Measurements from ENCODE around the gene ZBED1.

ZBED1 gene

DNA sequence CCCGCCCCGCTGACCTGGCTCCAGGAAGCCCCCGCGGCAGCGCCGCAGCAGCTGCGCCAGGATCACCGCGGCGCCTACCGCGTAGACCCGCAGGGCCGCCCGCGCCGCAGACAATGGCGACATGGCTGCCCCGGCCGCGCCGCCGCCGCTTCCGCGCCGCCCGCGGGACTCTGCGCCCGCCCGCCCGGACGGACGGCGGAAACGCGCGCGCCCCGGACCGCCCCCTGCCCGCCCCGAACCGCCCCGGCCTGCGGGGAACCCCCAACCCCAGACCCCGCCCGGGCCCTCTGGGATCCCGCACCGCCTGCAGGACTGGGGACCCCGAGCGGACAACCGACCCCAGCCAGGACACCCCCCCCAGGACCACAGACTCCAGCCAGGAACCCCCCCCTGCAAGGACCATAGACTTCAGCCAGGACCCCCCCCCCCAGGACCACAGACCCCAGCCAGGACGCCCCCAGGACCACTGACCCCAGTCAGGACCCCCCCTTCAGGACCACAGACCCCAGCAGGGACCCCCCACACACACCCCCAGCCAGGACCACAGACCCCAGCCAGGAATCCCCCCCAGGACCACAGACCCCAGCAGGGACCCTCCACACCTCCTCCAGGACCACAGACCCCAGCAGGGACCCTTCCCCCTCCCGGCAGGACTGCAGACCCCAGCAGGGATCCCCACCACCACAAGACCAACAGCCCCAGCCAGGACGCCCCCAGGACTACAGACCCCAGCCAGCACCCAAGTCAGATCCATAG lies at the start of gene ZBED1, which contains the start of gene DHRSX:
Gene ZBED1 (minus strand): TSS at position 174 of the 756 bp plus-strand sequence. CDS start 10,257 bp downstream, outside the sequence.
Gene DHRSX (minus strand): TSS at position 174 of the 756 bp plus-strand sequence. CDS start 51 bp downstream, at position 123.
- peak within 1 kb of the TSS; percentile 76 for H3K27ac ChIP-seq
- no peak for TF ChIP-seq ZFX (IDR thresholded peaks at IDR 0.05)
- TF ChIP-seq, protein P1, sequence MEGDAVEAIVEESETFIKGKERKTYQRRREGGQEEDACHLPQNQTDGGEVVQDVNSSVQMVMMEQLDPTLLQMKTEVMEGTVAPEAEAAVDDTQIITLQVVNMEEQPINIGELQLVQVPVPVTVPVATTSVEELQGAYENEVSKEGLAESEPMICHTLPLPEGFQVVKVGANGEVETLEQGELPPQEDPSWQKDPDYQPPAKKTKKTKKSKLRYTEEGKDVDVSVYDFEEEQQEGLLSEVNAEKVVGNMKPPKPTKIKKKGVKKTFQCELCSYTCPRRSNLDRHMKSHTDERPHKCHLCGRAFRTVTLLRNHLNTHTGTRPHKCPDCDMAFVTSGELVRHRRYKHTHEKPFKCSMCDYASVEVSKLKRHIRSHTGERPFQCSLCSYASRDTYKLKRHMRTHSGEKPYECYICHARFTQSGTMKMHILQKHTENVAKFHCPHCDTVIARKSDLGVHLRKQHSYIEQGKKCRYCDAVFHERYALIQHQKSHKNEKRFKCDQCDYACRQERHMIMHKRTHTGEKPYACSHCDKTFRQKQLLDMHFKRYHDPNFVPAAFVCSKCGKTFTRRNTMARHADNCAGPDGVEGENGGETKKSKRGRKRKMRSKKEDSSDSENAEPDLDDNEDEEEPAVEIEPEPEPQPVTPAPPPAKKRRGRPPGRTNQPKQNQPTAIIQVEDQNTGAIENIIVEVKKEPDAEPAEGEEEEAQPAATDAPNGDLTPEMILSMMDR (conservative IDR thresholded peaks at IDR 0.05), result no peak

DNA sequence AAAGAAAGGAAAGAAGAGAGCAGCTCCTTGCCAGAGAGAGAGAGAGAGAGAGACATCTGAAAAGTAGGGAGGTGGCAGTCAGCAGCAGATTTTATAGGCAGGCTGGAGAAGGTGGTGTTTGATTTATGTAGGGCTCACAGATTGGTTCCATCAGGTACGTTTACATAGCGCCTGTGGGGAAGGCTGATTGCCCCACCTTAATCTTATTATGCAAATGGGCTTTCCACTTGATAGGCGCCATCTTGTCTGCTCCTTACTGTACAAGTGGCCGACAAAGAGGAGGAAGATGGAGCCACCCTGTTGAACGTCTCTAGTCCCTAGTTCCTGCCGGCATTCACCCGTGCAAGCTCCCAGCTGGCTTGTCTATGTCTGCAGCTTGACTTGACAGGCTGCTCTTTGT lies 49.1 kb upstream of the ZBED1 start:
- TF ChIP-seq, protein P1 (conservative IDR thresholded peaks at IDR 0.05), result no peak
- no peak for TF ChIP-seq ZFX (IDR thresholded peaks at IDR 0.05)

DNA sequence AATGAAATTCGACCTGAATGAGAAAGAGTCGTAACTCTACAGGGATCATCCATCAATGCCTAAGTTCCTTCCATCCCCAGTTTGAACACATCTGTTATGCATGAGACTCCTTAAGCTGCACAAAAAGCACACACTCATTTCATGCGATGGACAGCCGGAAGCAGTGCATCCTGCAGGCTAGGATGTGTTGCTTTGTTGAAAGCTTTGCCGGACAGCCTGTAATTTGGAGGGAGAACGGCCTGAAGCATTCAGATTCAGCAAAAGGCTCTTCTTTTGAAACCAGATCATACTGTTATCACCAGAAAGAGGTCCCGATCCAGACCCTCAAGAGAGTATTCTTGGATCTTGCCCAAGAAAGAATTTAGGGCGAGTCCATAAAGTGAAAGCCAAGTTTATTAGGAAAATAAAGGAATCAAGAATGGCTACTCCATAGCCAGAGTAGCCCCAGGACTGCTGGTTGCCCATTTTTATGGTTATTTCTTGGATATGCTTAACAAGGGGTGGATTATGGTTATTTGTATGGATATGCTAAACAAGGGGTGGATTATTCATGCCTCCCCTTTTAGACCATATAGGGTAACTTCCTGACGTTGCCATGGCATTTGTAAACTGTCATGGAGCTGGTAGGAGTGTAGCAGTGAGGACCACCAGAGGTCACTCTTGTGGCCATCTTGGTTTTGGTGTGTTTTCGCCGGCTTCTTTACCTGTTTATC lies 48.1 kb upstream of the ZBED1 start:
- TF ChIP-seq ZFX (IDR thresholded peaks at IDR 0.05), result no peak
- TF ChIP-seq, protein P1 (conservative IDR thresholded peaks at IDR 0.05), result no peak
- no peak overlapping the region for H3K27ac ChIP-seq

More for the DNA sequence above, 49.1 kb upstream of the ZBED1 start:
- no peak overlapping the region for H3K27ac ChIP-seq

DNA sequence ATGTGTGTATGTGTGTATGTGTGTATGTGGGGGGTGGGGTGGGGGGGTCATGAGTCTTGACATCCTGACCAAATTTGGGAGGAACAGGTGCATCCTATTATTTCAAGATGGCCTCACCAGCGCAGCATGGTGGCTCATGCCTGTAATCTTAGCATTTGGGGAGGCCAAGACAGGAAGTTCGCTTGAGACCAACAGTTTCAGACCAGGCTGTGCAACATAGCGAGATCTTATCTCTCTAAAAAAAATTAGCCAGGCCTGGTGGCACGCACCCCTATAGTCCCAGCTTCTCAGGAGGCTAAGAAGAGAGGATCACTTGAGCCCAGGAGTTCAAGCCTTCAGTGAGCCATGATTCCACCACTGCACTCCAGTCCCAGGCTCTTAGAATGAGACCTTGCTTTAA lies 47.0 kb upstream of the ZBED1 start:
- H3K27ac ChIP-seq, result no peak overlapping the region
- TF ChIP-seq ZFX (IDR thresholded peaks at IDR 0.05), result no peak
- TF ChIP-seq, protein P1 (conservative IDR thresholded peaks at IDR 0.05), result no peak

DNA sequence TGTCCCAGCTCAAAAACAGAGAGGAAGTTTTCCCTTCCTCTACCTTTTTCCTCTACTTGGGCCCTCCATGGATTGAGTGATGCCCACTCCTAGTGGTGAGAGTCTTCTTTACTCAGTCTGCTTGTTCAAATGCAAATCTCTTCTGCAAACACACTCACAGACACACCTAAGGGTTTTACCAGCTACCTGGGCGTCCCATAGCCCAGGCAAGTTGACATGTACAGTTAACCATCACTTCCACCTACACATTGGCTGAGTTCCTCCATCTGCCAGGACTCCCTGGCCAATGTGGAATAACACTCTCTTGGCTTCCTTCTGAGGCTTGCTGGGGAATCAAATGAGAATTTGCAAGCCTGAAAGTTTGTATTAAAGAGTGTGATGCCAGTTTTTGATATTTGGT lies 45.7 kb upstream of the ZBED1 start:
- TF ChIP-seq, protein P1 (conservative IDR thresholded peaks at IDR 0.05), result no peak
- no peak for TF ChIP-seq ZFX (IDR thresholded peaks at IDR 0.05)
- no peak overlapping the region for H3K27ac ChIP-seq

DNA sequence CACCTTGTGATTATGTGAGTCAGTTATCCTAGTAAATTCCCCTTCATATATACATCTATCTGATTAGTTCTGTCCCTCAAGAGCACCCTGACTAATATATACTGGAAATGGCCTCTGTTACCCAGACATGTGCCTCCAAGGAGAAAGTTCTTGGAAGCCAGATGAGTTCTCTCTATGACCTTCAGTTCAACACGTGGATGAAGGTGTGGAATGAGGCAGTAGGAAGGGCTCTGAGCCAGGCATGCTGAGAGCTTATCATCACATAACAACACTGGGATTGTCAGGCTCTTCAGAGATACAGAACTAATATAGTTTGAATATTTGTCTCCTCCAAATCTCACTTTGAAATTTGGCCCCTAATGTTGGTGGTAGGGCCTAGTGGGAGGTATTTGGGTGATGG lies 44.4 kb upstream of the ZBED1 start:
- no peak overlapping the region for H3K27ac ChIP-seq
- TF ChIP-seq, protein P1 (conservative IDR thresholded peaks at IDR 0.05), result no peak
- TF ChIP-seq ZFX (IDR thresholded peaks at IDR 0.05), result no peak
